ENCODE results near the gene C6. TPM values are rescaled to one million over a fixed set of nuclear protein-coding genes. Genes with fewer than 3 reads are reported as not detected.
"Not testable (repeated sequence)": the region's sequence is repeated elsewhere in the genome, so short reads cannot be mapped to it uniquely, and the experiment has no call there.

C6 gene
- total RNA-seq, 1 donor, result not detected

DNA sequence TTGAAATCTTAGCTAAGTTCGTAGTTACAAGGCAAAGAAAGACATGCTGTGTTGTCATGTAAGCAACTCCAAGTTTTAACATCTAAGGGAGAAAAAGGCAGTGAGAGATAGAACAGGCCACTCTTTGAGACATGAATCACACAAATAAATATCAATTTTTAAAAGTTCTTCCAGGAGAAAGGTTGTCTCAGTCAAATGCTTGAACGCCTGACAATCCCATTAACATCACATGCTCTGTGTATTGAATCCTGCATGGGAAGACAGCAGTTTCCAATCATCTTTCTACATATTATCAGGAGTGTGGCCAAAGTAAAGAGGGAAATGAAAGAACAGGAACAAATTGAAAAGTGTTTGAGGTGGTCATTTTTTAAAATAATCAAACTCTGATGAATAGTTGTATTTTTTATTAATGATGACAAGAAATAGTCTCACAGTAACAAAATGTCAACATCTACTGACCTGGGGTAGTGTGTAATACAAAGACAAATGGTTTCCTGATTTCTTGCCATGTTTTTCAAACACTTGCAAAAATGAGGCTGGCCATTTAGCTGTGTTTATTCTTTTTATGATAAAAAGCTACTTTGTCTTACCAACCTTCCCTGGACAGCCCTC lies 6.4 kb upstream of the C6 start:
- peak; percentile 27 for DNase-seq (ENCODE audit: low read depth)
- no peak overlapping the region for H3K4me3 ChIP-seq (ENCODE audit: low read depth, low read length)
- TF ChIP-seq, protein P1, sequence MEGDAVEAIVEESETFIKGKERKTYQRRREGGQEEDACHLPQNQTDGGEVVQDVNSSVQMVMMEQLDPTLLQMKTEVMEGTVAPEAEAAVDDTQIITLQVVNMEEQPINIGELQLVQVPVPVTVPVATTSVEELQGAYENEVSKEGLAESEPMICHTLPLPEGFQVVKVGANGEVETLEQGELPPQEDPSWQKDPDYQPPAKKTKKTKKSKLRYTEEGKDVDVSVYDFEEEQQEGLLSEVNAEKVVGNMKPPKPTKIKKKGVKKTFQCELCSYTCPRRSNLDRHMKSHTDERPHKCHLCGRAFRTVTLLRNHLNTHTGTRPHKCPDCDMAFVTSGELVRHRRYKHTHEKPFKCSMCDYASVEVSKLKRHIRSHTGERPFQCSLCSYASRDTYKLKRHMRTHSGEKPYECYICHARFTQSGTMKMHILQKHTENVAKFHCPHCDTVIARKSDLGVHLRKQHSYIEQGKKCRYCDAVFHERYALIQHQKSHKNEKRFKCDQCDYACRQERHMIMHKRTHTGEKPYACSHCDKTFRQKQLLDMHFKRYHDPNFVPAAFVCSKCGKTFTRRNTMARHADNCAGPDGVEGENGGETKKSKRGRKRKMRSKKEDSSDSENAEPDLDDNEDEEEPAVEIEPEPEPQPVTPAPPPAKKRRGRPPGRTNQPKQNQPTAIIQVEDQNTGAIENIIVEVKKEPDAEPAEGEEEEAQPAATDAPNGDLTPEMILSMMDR (IDR thresholded peaks at IDR 0.05; ENCODE audit: insufficient read depth, low read depth, low read length), result no peak

DNA sequence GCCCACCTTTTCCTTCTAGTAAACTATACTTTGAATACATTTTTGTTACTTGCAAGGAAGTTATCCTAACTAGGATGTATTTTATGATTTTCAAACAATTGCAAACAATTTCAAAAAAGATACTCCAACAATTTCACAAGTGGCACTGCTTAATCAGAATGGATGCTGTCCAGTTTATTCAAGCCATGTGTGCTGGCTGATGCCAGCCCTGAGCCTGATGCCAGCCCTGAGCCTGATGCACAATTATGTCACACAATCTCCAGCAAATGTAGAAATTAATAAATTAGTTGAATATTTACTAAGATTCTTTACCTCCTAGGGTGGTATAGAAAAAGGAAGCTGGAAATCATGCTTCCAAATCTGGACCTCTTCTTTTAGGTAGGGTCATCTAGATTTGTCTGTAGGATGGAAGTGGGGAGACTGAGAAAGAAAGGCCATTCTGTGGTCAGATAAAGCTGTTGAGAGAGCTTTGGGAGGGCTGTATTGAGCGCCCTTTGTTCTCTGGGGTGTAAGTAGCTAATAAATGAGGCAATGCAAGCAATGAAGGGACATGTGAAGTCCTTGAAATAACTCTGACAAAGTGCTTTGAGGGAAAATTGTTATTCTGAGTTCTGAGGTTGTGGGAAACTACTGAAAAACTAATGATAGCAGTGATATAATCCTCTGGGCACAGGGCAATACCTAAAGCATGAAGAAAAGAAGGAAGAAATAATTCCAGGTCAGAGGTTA lies 5.8 kb upstream of the C6 start:
- H3K4me3 ChIP-seq (ENCODE audit: low read depth, low read length), result no peak overlapping the region
- TF ChIP-seq, protein P1 (IDR thresholded peaks at IDR 0.05; ENCODE audit: insufficient read depth, low read depth, low read length), result no peak
- no peak for DNase-seq (ENCODE audit: low read depth)

- TF ChIP-seq, protein P1 (IDR thresholded peaks at IDR 0.05; ENCODE audit: insufficient read depth, low read depth, low read length), result no peak
- DNase-seq (ENCODE audit: low read depth), result no peak
Measured at GRCh38 chr5:41214182-41214581, 850 bp upstream of the C6 start.

DNA sequence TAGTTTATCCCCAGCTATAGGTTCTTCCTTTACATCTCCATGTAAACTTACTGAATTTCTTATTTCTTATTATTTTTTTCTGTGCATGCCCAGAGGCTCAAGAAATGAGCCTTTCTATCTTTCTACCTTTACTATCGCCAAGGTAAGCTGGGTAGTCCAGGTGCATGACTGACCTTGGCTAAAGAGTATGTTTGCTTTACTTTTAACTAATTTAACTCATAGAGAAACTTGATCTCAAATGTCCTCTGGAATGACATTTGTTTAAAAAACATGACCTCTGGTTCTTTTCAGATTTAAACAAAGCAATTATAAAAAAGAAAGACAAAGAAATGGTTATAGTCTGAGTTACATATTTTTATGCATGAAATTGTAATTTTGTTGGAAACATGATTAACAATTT lies 397 bp downstream of the C6 start:
- DNase-seq (ENCODE audit: low read depth), result no peak
- no peak overlapping the region for H3K4me3 ChIP-seq (ENCODE audit: low read depth, low read length)
- TF ChIP-seq, protein P1 (IDR thresholded peaks at IDR 0.05; ENCODE audit: insufficient read depth, low read depth, low read length), result no peak

More at GRCh38 chr5:41214182-41214581, 850 bp upstream of the C6 start:
- no peak overlapping the region for H3K4me3 ChIP-seq (ENCODE audit: low read depth, low read length)

- H3K4me3 ChIP-seq (ENCODE audit: low read depth, low read length), result no peak overlapping the region
- TF ChIP-seq, protein P1 (IDR thresholded peaks at IDR 0.05; ENCODE audit: insufficient read depth, low read depth, low read length), result no peak
- no peak for DNase-seq (ENCODE audit: low read depth)
Measured at GRCh38 chr5:41211417-41211816, 1.9 kb downstream of the C6 start.

DNA sequence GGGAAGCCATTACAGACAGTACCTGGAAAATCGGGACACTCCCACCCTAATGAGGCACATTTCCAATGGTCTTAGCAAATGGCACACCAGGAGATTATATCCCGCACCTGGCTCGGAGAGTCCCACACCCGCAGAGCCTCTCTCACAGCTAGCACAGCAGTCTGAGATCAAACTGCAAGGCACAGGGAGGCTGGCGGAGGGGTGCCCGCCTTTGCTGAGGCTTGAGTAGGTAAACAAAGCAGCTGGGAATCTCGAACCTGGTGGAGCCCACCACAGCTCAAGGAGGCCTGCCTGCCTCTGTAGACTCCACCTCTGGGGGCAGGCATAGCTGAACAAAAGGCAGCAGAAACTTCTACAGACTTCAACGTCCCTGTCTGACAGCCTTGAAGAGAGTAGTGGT lies 7.9 kb downstream of the C6 start:
- H3K4me3 ChIP-seq (ENCODE audit: low read depth, low read length); DNase-seq (ENCODE audit: low read depth): not testable (repeated sequence)

- DNase-seq (ENCODE audit: low read depth), result no peak
- TF ChIP-seq, protein P1 (IDR thresholded peaks at IDR 0.05; ENCODE audit: insufficient read depth, low read depth, low read length), result no peak
- H3K4me3 ChIP-seq (ENCODE audit: low read depth, low read length), result no peak overlapping the region
Measured at GRCh38 chr5:41203033-41203432, 10.3 kb downstream of the C6 start.

Data from fibroblast of villous mesenchyme (primary cell).